Glutamatergic neuron (in vitro differentiated cells): Measurements from ENCODE around the gene IL10RB. TPM values are rescaled to one million over a fixed set of nuclear protein-coding genes. Genes with fewer than 3 reads are reported as not detected.

Source experiments
- DNase-seq: peaks from one replicate; pipeline ENCODE4 v3.0.0; 2022
- H3K27ac Mint-ChIP-seq: one replicate; pipeline ENCODE4 v1.8.0; 2020; ENCODE audit warnings: mild to moderate bottlenecking, mixed read lengths, inconsistent platforms; ENCODE audit not compliant: unreplicated experiment
- H3K27me3 Mint-ChIP-seq: one replicate; pipeline ENCODE4 v1.8.0; 2020; ENCODE audit warnings: mild to moderate bottlenecking, moderate library complexity, mixed read lengths, inconsistent platforms; ENCODE audit not compliant: unreplicated experiment
- H3K36me3 Mint-ChIP-seq: one replicate; pipeline ENCODE4 v1.8.0; 2020; ENCODE audit warnings: mild to moderate bottlenecking, mixed read lengths, inconsistent platforms; ENCODE audit not compliant: unreplicated experiment
- H3K4me1 Mint-ChIP-seq: one replicate; pipeline ENCODE4 v1.8.0; 2020; ENCODE audit warnings: mild to moderate bottlenecking, low read depth, mixed read lengths, inconsistent platforms; ENCODE audit not compliant: unreplicated experiment
- H3K4me3 Mint-ChIP-seq: one replicate; pipeline ENCODE4 v1.8.0; 2020; ENCODE audit warnings: mild to moderate bottlenecking, mixed read lengths, inconsistent platforms; ENCODE audit not compliant: unreplicated experiment
- H3K9me3 Mint-ChIP-seq: one replicate; pipeline ENCODE4 v1.8.0; 2020; ENCODE audit warnings: mild to moderate bottlenecking, moderate library complexity, mixed read lengths, inconsistent platforms; ENCODE audit not compliant: unreplicated experiment
- total RNA-seq: library from RNA; stranded (reverse); fragmentation: NEBNext Ultra II Directional; extraction: Animal tissue kit (Norgen Biotek cat#: 25700); gene quantifications from one replicate; pipeline ENCODE4 v1.2.1, GENCODE V29; 2021; ENCODE audit not compliant: unreplicated experiment
- TF ChIP-seq, protein P1 (sequence below): fragments of 200-600 bp; sonication (generic); IDR thresholded peaks from one replicate; pipeline ENCODE4 v1.5.0; 2021; ENCODE audit not compliant: partially characterized antibody, unreplicated experiment

IL10RB gene
- total RNA-seq, 1 donor from 2014 or later: 4.7 TPM

DNA sequence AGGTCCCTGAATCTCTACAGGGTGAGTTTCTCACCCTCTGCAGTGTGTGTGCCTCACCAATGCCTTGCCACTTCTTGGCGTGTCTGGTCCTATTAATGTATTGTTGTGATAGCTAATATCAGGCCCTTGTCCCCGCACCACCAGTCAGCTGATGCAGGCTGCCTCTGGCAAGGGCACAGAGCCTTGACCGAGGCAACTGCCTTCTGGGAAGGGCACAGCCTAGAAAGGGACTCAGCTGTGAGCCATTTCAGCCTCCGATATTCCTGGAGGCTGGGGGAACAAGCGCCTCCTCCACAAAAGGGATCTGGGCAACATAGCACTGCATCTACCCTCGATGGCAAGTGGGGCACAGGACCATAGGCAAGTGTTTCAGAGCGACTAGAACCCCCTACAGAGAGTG, 27.0 kb downstream of the IL10RB start:
- Mint-ChIP-seq H3K4me3 (no peak overlapping the region), H3K36me3 (no peaks in the 10 kb centered on the region), H3K27ac (no peak overlapping the region), H3K9me3 (peaks cover 2% of the 10 kb centered on the region), H3K27me3 (peaks cover 7% of the 10 kb centered on the region), H3K4me1 (no peaks in the 10 kb centered on the region)
- TF ChIP-seq, protein P1, sequence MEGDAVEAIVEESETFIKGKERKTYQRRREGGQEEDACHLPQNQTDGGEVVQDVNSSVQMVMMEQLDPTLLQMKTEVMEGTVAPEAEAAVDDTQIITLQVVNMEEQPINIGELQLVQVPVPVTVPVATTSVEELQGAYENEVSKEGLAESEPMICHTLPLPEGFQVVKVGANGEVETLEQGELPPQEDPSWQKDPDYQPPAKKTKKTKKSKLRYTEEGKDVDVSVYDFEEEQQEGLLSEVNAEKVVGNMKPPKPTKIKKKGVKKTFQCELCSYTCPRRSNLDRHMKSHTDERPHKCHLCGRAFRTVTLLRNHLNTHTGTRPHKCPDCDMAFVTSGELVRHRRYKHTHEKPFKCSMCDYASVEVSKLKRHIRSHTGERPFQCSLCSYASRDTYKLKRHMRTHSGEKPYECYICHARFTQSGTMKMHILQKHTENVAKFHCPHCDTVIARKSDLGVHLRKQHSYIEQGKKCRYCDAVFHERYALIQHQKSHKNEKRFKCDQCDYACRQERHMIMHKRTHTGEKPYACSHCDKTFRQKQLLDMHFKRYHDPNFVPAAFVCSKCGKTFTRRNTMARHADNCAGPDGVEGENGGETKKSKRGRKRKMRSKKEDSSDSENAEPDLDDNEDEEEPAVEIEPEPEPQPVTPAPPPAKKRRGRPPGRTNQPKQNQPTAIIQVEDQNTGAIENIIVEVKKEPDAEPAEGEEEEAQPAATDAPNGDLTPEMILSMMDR: no peak
- DNase-seq: no peak

DNA sequence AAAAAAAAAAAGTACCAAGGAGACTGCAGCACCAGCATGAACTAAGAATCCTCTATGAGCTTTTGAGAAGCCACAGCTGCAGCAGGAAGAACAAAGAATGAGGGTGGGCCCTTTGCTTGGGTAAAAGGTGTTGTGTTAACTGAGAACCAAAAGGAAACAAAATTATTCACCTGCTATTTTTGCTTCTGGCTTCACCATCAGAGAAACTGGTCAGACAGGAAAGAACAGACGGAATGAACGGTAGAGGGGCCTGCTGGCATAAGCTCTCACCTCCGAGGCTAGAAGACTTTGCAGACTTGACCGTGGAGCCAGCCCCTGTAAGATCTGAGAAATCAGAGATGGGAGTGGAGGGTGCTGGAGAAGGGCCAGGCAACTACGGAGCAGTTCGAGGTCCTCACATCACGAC, 27.6 kb downstream of the IL10RB start:
- H3K4me3 Mint-ChIP-seq: no peak overlapping the region
- no peaks in the 10 kb centered on the region for H3K4me1 Mint-ChIP-seq
- TF ChIP-seq, protein P1: no peak
- no peak for DNase-seq
- peaks cover 7% of the 10 kb centered on the region for H3K27me3 Mint-ChIP-seq
- peaks cover 2% of the 10 kb centered on the region for H3K9me3 Mint-ChIP-seq
- H3K36me3 Mint-ChIP-seq: no peaks in the 10 kb centered on the region
- H3K27ac Mint-ChIP-seq: no peak overlapping the region

DNA sequence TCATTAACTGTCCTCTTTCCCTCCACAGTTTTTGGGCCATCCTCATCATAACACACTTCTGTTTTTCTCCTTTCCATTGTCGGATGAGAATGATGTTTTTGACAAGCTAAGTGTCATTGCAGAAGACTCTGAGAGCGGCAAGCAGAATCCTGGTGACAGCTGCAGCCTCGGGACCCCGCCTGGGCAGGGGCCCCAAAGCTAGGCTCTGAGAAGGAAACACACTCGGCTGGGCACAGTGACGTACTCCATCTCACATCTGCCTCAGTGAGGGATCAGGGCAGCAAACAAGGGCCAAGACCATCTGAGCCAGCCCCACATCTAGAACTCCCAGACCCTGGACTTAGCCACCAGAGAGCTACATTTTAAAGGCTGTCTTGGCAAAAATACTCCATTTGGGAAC, 30.0 kb downstream of the IL10RB start:
- H3K4me1 Mint-ChIP-seq: peaks cover 7% of the 10 kb centered on the region
- H3K36me3 Mint-ChIP-seq: no peaks in the 10 kb centered on the region
- peaks cover 12% of the 10 kb centered on the region for H3K27me3 Mint-ChIP-seq
- no peak overlapping the region for H3K27ac Mint-ChIP-seq
- DNase-seq: no peak
- no peak overlapping the region for H3K4me3 Mint-ChIP-seq
- peaks cover 6% of the 10 kb centered on the region for H3K9me3 Mint-ChIP-seq
- TF ChIP-seq, protein P1: no peak

GRCh38 chr21:33299181-33299752, 33.1 kb downstream of the IL10RB start:
- H3K9me3 Mint-ChIP-seq: peaks cover 9% of the 10 kb centered on the region
- TF ChIP-seq, protein P1: no peak
- H3K36me3 Mint-ChIP-seq: no peaks in the 10 kb centered on the region
- H3K4me3 Mint-ChIP-seq: peak overlapping the region; percentile 7
- no peak for DNase-seq
- H3K4me1 Mint-ChIP-seq: peaks cover 8% of the 10 kb centered on the region
- H3K27ac Mint-ChIP-seq: no peak overlapping the region
- peaks cover 8% of the 10 kb centered on the region for H3K27me3 Mint-ChIP-seq

- TF ChIP-seq, protein P1: no peak
- no peak for DNase-seq
- H3K9me3 Mint-ChIP-seq: peaks cover 11% of the 10 kb centered on the region
- peaks cover 10% of the 10 kb centered on the region for H3K27me3 Mint-ChIP-seq
- H3K4me3 Mint-ChIP-seq: no peak overlapping the region
- no peaks in the 10 kb centered on the region for H3K36me3 Mint-ChIP-seq
- no peak overlapping the region for H3K27ac Mint-ChIP-seq
- peaks cover 8% of the 10 kb centered on the region for H3K4me1 Mint-ChIP-seq
These were observed 34.8 kb downstream of the IL10RB start for GRCh38 chr21:33300701-33301631.
